Ovary (tissue), 9 donors: ENCODE results near the gene LMTK3. TPM values are rescaled to one million over a fixed set of nuclear protein-coding genes. Genes with fewer than 3 reads are reported as not detected.

Experiments
- DNase-seq, 5 donors: peaks; one replicate each; pipeline ENCODE4 v3.0.0-alpha.2; 2019 to 2020
- H3K27ac ChIP-seq, 2 donors: fragments of 200-600 bp; one replicate each; pipeline versions ENCODE4 v1.5.1 to v1.8.0; 2019 to 2022
- H3K27me3 ChIP-seq: fragments of 200-600 bp; one replicate; pipeline ENCODE4 v1.8.0; 2022
- H3K36me3 ChIP-seq: fragments of 200-600 bp; sonication (generic); one replicate; pipeline ENCODE4 v1.5.1; 2019
- H3K4me1 ChIP-seq: one replicate; pipeline ENCODE4 v1.8.1; 2013; ENCODE audit warnings: mild to moderate bottlenecking, moderate library complexity; ENCODE audit not compliant: insufficient read depth
- H3K4me3 ChIP-seq: fragments of 200-600 bp; sonication (generic); one replicate; pipeline ENCODE4 v1.5.1; 2017
- H3K9me3 ChIP-seq, 2 donors: fragments of 200-600 bp in 1 of 2; sonication (generic) in 1 of 2; one replicate each; pipeline versions ENCODE4 v1.5.1 to v1.8.1; 2013 to 2019; ENCODE audit warnings: mild to moderate bottlenecking in 1 of 2, moderate library complexity in 1 of 2
- EP300 ChIP-seq: sonication (generic); formaldehyde crosslinking; IDR thresholded peaks from one replicate; pipeline ENCODE4 v1.6.1; 2017; ENCODE audit warnings: antibody characterized with exemption
- POLR2A ChIP-seq: fragments of 450-650 bp; IDR thresholded peaks from one replicate; pipeline ENCODE4 v1.6.1; 2017; ENCODE audit warnings: antibody characterized with exemption, mild to moderate bottlenecking, moderate library complexity
- WGBS, 3 donors: extraction: QIAGEN DNeasy Blood & Tissue Kit in 1 of 3; methylation state at CpG; one replicate each; pipeline versions ENCODE4 v1.1.5 to v1.1.7; 2013 to 2017; 5-methylcytosine and 5-hydroxymethylcytosine counted together
- intact Hi-C, 4 donors: fragments of 100-400 bp; cut with DNase I; formaldehyde crosslinking; loops; one replicate each; pipeline versions ENCODE4 v1.11.0 to v1.15.1; 2022 to 2023
- polyA plus RNA-seq, 2 donors: library from polyadenylated mRNA; stranded (reverse); fragments of 200-250 nt in 1 of 2; fragments of 350-450 nt in 1 of 2; fragmentation: Illumina TruSeq in 1 of 2; extraction: RNeasy Lipid Tissue Mini Kit (QIAGEN cat#74804) in 1 of 2; gene quantifications; one replicate each; pipeline ENCODE4 v1.2.3, GENCODE V29; 2013 to 2014
- total RNA-seq, 7 donors: library from RNA; depleted of rRNA in 2 of 7; stranded (reverse); fragments of >200 nt in 2 of 7; fragmentation: NEBNext Ultra II Directional in 3 of 7; extraction: Animal tissue kit (Norgen Biotek cat#: 25700) in 3 of 7; gene quantifications; one replicate each; pipeline versions ENCODE4 v1.1.0 to v1.2.4, GENCODE V29; 2016 to 2023
- TF ChIP-seq, protein P1 (sequence below), 3 donors: fragments of 450-650 bp in 2 of 3; fragments of 200-600 bp in 1 of 3; IDR thresholded peaks; one replicate each; pipeline versions ENCODE4 v1.5.1 to v1.8.0; 2016 to 2022; ENCODE audit warnings: antibody characterized with exemption in 3 of 3, mild to moderate bottlenecking in 1 of 3
- donor health status: DM: no; HTN: no; CAD: no; lungs with moderate emphysema.
- donor health status: DM: no; HTN: no; CAD: no.
- donor health status: Bipolar disorder and iron deficiency.
- donor health status: DM: yes; HTN: yes; CAD: no.
- donor health status: DM: no; HTN: no; CAD: no.
- donor health status: DM: yes; HTN: yes; CAD: no.

The LMTK3 gene
- total and polyA plus RNA-seq, 9 donors = 0.27 to 2.5 (median 0.49) TPM; not detected in 1

DNA sequence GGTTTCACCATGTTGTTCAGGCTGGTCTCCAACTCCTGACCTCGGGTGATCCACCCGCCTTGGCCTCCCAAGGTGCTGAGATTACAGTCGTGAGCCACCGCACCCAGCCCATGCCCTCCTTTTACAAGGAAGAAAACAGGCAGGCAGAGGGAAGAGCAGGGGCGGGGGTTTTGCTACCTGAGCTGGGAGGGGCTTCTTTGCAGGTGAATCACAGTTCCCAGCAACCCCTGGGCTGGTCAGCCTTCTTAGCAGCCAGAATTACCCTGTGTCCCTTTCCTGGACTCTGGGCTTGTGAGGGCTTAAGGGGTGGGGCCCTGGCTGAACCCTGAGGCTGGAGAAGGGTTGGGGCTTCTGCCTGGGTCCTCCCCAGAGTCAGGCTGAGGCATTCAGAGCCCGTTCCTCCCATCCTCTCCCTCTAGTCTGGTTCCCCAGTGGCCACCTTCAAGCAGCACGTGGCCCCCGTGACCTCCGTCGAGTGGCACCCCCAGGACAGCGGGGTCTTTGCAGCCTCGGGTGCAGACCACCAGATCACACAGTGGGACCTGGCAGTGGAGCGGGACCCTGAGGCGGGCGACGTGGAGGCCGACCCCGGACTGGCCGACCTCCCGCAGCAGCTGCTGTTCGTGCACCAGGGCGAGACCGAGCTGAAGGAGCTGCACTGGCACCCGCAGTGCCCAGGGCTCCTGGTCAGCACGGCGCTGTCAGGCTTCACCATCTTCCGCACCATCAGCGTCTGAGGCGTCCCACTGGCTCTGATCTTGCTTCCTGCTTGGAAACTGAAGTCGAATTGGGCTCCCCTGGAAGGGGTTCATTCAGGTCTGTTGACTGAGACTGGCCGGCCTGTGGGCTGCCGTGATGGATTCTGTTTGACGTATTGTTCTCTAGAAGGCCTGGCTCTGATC is 59.1 kb downstream of the LMTK3 start:
- H3K9me3 ChIP-seq = no peaks in the 10 kb centered on the region
- intact Hi-C loops = no loop called here
- H3K4me1 ChIP-seq = no peaks in the 10 kb centered on the region
- peak in 1 of 5 donors; percentile 15 for DNase-seq
- H3K27me3 ChIP-seq = no peaks in the 10 kb centered on the region
- H3K27ac ChIP-seq = no peak overlapping the region
- TF ChIP-seq, protein P1, sequence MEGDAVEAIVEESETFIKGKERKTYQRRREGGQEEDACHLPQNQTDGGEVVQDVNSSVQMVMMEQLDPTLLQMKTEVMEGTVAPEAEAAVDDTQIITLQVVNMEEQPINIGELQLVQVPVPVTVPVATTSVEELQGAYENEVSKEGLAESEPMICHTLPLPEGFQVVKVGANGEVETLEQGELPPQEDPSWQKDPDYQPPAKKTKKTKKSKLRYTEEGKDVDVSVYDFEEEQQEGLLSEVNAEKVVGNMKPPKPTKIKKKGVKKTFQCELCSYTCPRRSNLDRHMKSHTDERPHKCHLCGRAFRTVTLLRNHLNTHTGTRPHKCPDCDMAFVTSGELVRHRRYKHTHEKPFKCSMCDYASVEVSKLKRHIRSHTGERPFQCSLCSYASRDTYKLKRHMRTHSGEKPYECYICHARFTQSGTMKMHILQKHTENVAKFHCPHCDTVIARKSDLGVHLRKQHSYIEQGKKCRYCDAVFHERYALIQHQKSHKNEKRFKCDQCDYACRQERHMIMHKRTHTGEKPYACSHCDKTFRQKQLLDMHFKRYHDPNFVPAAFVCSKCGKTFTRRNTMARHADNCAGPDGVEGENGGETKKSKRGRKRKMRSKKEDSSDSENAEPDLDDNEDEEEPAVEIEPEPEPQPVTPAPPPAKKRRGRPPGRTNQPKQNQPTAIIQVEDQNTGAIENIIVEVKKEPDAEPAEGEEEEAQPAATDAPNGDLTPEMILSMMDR (IDR thresholded peaks at IDR 0.05) = no peak
- TF ChIP-seq POLR2A (no peak), EP300 (no peak)
- no peaks in the 10 kb centered on the region for H3K36me3 ChIP-seq
- H3K4me3 ChIP-seq = no peak overlapping the region
- 86 to 87% (median 86%) methylated on average over 33 of the region's 33 CpGs for WGBS, 3 donors

DNA sequence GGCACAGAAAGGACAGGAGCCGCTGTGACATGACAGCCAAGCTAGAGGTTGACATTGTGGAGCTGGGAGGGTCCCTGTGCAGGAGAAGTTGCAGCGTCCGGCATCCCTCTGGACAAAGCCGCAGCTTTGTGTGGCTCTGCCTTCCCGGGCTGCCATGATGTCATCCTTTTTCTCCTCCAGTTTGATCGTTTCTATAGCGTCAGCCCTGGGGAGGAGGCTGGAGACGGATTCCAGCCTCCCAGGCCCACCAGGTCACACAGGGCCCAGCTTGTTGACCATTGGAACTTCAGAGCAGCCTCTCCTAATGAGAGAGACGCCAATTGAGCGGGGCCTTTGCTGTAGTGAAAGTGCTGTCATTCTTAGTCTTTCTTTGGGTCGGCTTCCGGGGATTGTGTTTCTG is 60.0 kb downstream of the LMTK3 start:
- no peaks in the 10 kb centered on the region for H3K4me1 ChIP-seq
- WGBS, 3 donors = 82 to 86% (median 82%) methylated on average over 12 of the region's 12 CpGs
- H3K9me3 ChIP-seq = no peaks in the 10 kb centered on the region
- DNase-seq = no peak
- intact Hi-C loops = no loop called here
- TF ChIP-seq POLR2A (no peak), EP300 (no peak)
- TF ChIP-seq, protein P1 (IDR thresholded peaks at IDR 0.05) = no peak
- H3K27me3 ChIP-seq = no peaks in the 10 kb centered on the region
- no peaks in the 10 kb centered on the region for H3K36me3 ChIP-seq
- H3K27ac ChIP-seq = no peak overlapping the region
- H3K4me3 ChIP-seq = no peak overlapping the region

DNA sequence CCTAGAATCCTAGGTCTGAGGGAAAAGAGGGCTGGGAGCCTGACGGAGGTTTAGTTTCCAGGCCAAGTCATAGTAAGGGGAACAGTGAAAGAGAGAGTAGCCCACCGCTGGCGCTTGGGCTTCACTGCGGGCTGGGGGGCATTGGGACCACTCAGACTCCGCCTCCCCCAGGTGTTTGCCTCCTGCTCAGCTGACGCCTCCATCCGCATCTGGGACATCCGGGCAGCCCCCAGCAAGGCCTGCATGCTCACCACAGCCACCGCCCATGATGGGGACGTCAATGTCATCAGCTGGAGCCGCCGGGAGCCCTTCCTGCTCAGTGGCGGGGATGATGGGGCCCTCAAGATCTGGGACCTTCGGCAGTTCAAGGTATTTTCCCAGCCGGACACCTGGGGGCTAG is 60.8 kb downstream of the LMTK3 start:
- H3K27me3 ChIP-seq = no peaks in the 10 kb centered on the region
- no peaks in the 10 kb centered on the region for H3K36me3 ChIP-seq
- TF ChIP-seq, protein P1 (IDR thresholded peaks at IDR 0.05) = no peak
- no peak for TF ChIP-seq EP300
- TF ChIP-seq POLR2A = no peak
- intact Hi-C loops = no loop called here
- peaks cover 2% of the 10 kb centered on the region for H3K4me1 ChIP-seq
- DNase-seq = peak in 1 of 5 donors; percentile 6
- H3K4me3 ChIP-seq = no peak overlapping the region
- no peak overlapping the region for H3K27ac ChIP-seq
- H3K9me3 ChIP-seq = no peaks in the 10 kb centered on the region
- 90 to 93% (median 92%) methylated on average over 15 of the region's 15 CpGs for WGBS, 3 donors

DNA sequence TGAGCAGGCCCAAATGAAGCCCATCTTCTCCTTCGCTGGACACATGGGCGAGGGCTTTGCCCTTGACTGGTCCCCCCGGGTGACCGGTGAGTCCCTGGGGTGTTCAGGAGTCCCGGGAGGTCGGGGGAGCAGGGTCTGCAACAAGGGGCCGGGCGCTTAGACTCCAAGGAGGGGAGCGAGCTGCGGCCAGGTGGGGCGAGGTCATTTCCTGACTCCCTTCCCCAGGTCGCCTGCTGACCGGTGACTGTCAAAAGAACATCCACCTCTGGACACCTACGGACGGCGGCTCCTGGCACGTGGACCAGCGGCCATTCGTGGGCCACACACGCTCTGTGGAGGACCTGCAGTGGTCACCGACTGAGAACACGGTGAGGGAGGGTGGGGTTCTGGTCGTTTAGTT is 61.2 kb downstream of the LMTK3 start:
- Histone ChIP-seq H3K9me3 (no peaks in the 10 kb centered on the region), H3K36me3 (no peaks in the 10 kb centered on the region), H3K27me3 (no peaks in the 10 kb centered on the region), H3K27ac (no peak overlapping the region), H3K4me1 (peaks cover 2% of the 10 kb centered on the region), H3K4me3 (no peak overlapping the region)
- DNase-seq = peak in 1 of 5 donors; percentile 16
- 89 to 92% (median 90%) methylated on average over 22 to 23 of the region's 23 CpGs for WGBS, 3 donors
- TF ChIP-seq, protein P1 (IDR thresholded peaks at IDR 0.05) = no peak
- TF ChIP-seq EP300 (no peak), POLR2A (no peak)
- intact Hi-C loops = no loop called here
